Esophagus muscularis mucosa (tissue), 4 donors: ENCODE results near the gene PLEKHG3.

Experiments used
- EP300 ChIP-seq: sonication (generic); formaldehyde crosslinking; IDR thresholded peaks from one replicate; pipeline ENCODE4 v1.6.1; 2017; ENCODE audit warnings: antibody characterized with exemption
- POLR2A ChIP-seq: fragments of 450-650 bp; IDR thresholded peaks from one replicate; pipeline ENCODE4 v1.6.1; 2017; ENCODE audit warnings: antibody characterized with exemption, moderate library complexity, mild to moderate bottlenecking, low read depth
- POLR2AphosphoS5 ChIP-seq, 2 donors: sonication (generic); formaldehyde crosslinking; IDR thresholded peaks; one replicate each; pipeline ENCODE4 v1.6.1; 2017; ENCODE audit warnings: antibody characterized with exemption in 2 of 2
- TF ChIP-seq, protein P1 (sequence below), 3 experiments: fragments of 200-600 bp in 2 of 3; fragments of 450-650 bp in 1 of 3; sonication (generic) in 2 of 3; IDR thresholded peaks; one replicate each; pipeline ENCODE4 v1.5.1; 2017 to 2019; ENCODE audit warnings: antibody characterized with exemption in 3 of 3, mild to moderate bottlenecking in 2 of 3, moderate library complexity in 1 of 3

DNA sequence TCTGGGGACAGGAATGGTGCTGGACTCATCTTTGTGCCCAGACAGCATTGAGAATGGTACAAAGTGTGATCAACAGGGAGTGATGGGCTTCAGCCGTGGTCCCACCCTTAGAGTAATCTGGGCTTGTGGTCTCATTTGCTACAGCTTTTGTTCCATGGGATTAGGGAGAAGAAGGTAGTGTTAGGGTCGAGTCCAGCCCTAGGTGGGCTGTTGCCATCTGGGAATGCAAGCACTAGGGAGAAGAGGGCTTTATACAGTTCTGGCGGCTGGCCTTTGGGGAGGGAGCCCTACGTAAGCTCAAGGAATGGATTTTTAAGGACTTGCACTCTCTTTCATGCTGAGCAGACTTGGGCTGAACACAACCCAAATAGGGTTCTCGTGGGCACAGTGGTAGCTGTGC lies 4.9 kb downstream of the PLEKHG3 start:
- TF ChIP-seq, protein P1, sequence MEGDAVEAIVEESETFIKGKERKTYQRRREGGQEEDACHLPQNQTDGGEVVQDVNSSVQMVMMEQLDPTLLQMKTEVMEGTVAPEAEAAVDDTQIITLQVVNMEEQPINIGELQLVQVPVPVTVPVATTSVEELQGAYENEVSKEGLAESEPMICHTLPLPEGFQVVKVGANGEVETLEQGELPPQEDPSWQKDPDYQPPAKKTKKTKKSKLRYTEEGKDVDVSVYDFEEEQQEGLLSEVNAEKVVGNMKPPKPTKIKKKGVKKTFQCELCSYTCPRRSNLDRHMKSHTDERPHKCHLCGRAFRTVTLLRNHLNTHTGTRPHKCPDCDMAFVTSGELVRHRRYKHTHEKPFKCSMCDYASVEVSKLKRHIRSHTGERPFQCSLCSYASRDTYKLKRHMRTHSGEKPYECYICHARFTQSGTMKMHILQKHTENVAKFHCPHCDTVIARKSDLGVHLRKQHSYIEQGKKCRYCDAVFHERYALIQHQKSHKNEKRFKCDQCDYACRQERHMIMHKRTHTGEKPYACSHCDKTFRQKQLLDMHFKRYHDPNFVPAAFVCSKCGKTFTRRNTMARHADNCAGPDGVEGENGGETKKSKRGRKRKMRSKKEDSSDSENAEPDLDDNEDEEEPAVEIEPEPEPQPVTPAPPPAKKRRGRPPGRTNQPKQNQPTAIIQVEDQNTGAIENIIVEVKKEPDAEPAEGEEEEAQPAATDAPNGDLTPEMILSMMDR (IDR thresholded peaks at IDR 0.05) = no peak
- TF ChIP-seq POLR2A (no peak), EP300 (no peak), POLR2AphosphoS5 (IDR thresholded peaks at IDR 0.05) (no peak)
